Transverse colon (tissue), 4 donors: ENCODE measurements around the gene OR4K2. TPM values are rescaled to one million over a fixed set of nuclear protein-coding genes. Genes with fewer than 3 reads are reported as not detected.
"Not testable (repeated sequence)": the region's sequence is repeated elsewhere in the genome, so short reads cannot be mapped to it uniquely, and the experiment has no call there.

Source experiments
- DNase-seq: peaks from one replicate; pipeline ENCODE4 v3.0.0-alpha.2; 2019
- H3K27ac ChIP-seq, 4 donors: fragments of 200-600 bp; sonication (generic); 2 replicates each; pipeline ENCODE4 v1.5.1; 2016 to 2018; ENCODE audit warnings: inconsistent platforms in 4 of 4
- H3K27me3 ChIP-seq: fragments of 200-600 bp; sonication (generic); 2 replicates; pipeline ENCODE4 v1.5.1; 2017; ENCODE audit warnings: inconsistent platforms
- H3K36me3 ChIP-seq, 4 donors: fragments of 200-600 bp; sonication (generic); 2 replicates each; pipeline ENCODE4 v1.5.1; 2017 to 2019; ENCODE audit warnings: inconsistent platforms in 4 of 4
- H3K4me1 ChIP-seq, 4 donors: fragments of 200-600 bp; sonication (generic); 2 replicates each; pipeline ENCODE4 v1.5.1; 2017 to 2020; ENCODE audit warnings: inconsistent platforms in 4 of 4
- H3K4me3 ChIP-seq, 4 donors: fragments of 200-600 bp; sonication (generic); 1 replicate in 1 of 4; 2 replicates in 3 of 4; pipeline versions ENCODE4 v1.5.1 to v1.6.1; 2017 to 2019; ENCODE audit warnings: inconsistent platforms in 4 of 4
- H3K9me3 ChIP-seq, 2 donors: fragments of 200-600 bp; sonication (generic); 2 replicates each; pipeline ENCODE4 v1.5.1; 2017 to 2019; ENCODE audit warnings: inconsistent platforms in 2 of 2
- CTCF ChIP-seq, 5 experiments: fragments of 200-600 bp in 3 of 5; fragments of 450-650 bp in 2 of 5; sonication (generic) in 3 of 5; IDR thresholded peaks; 1 replicate in 2 of 5; 2 replicates in 3 of 5; pipeline ENCODE4 v1.5.1; 2016 to 2017; ENCODE audit warnings: antibody characterized with exemption in 5 of 5, inconsistent platforms in 3 of 5, mild to moderate bottlenecking in 2 of 5, moderate library complexity in 1 of 5
- EP300 ChIP-seq: sonication (generic); formaldehyde crosslinking; IDR thresholded peaks from one replicate; pipeline ENCODE4 v1.6.1; 2017; ENCODE audit warnings: antibody characterized with exemption, low read depth
- POLR2A ChIP-seq: fragments of 450-650 bp; IDR thresholded peaks from one replicate; pipeline ENCODE4 v1.6.1; 2016; ENCODE audit warnings: antibody characterized with exemption, mild to moderate bottlenecking, moderate library complexity
- POLR2AphosphoS5 ChIP-seq, 3 donors: sonication (generic); formaldehyde crosslinking; IDR thresholded peaks; one replicate each; pipeline ENCODE4 v1.6.1; 2016; ENCODE audit warnings: antibody characterized with exemption in 3 of 3
- whole genome bisulfite sequencing, 2 donors: methylation state at CpG; one replicate each; pipeline ENCODE4 v1.1.5; 2018; ENCODE audit warnings: low coverage in 1 of 2; 5-methylcytosine and 5-hydroxymethylcytosine counted together
- in situ Hi-C, 4 donors: fragments of 200-750 bp; cut with MboI; loops; one replicate each; pipeline versions ENCODE4 v1.15.0 to v1.15.1; 2017; ENCODE audit warnings: low sequenced_read_pairs in 3 of 4, low pct_ligation_motif_present in 1 of 4, low pct_unique_long_range_greater_than_20kb in 1 of 4
- intact Hi-C: fragments of 100-400 bp; cut with DNase I; formaldehyde crosslinking; loops from one replicate; pipeline ENCODE4 v1.15.1; 2023; ENCODE audit warnings: low total_unique reads
- total RNA-seq, 4 donors: library from RNA; depleted of rRNA; stranded (reverse); fragments of >200 nt; gene quantifications; one replicate each; pipeline ENCODE4 v1.1.0, GENCODE V29; 2016

Gene OR4K2
- total RNA-seq, result not detected

DNA sequence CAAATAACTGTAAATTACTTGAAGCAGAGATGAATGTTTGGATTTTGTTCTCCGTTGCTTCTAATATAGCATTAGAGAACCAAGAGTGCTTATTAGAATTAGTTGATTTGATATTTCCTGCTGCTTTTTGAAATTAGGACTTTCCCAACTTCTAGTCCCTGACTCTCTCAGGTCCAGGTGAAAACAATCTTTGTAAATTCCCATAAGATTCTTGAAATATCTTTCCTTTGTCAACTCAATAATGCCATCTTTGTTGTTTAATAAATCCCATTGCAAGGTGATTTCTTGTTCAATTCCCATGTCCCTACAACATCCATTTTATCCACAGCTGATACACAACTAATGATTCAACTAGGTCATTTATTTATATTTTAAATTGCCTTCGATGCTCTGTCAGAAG, at the start of gene OR4K2:
OR4K2 (plus strand) TSS at position 301 of the 400 bp plus-strand sequence. CDS start 1,126 bp downstream, outside the sequence.
- intact Hi-C loops (no loop called here), in situ Hi-C loops (no loop called here)
- Histone ChIP-seq H3K36me3 (no peaks in the 10 kb centered on the region), H3K4me3 (no peak within 1 kb of the TSS), H3K9me3 (no peaks in the 10 kb centered on the region), H3K4me1 (no peaks in the 10 kb centered on the region), H3K27me3 (no peaks in the 10 kb centered on the region), H3K27ac (no peak within 1 kb of the TSS)
- no peak for TF ChIP-seq POLR2A
- TF ChIP-seq POLR2AphosphoS5 (IDR thresholded peaks at IDR 0.05), result no peak
- no peak for TF ChIP-seq CTCF (IDR thresholded peaks at IDR 0.05)
- no peak for TF ChIP-seq EP300
- 43 to 72% methylated on average over 2 of the region's 2 CpGs for WGBS, 2 donors
- no peak for DNase-seq

GRCh38 chr14:19827626-19828244, 47.2 kb upstream of the OR4K2 start:
- intact Hi-C loops, H3K27me3 ChIP-seq, DNase-seq, H3K36me3 ChIP-seq, H3K4me1 ChIP-seq, H3K4me3 ChIP-seq, H3K9me3 ChIP-seq, H3K27ac ChIP-seq, in situ Hi-C loops: not testable (repeated sequence)
- WGBS, 2 donors, result 71 to 72% methylated on average over 5 to 12 of the region's 12 CpGs

DNA sequence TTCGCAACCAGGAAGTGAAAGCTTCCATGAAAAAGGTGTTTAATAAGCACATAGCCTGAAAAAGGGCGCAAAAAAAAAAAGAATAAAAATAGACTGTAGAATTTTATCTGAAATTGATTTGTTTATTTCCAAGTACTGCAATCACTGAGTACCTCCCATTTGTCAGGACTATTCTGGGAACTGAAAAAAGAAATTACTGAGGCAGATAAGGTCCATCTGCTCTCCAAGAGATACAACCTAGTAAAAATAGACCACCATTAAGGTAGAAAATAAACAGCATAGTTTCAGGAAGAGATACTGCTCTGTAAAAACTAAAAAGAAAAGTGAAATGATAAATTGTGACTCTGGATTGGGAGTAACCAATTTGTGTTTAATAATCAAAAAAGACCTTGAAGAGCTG, 46.6 kb upstream of the OR4K2 start:
- H3K36me3 ChIP-seq, result no peaks in the 10 kb centered on the region
- DNase-seq, result no peak
- in situ Hi-C loops (no loop called here), intact Hi-C loops (no loop called here)
- WGBS, 2 donors, result 75 to 94% methylated on average over 2 of the region's 2 CpGs
- H3K4me3 ChIP-seq, result no peak overlapping the region
- H3K9me3 ChIP-seq, result peaks cover 0 to 10% of the 10 kb centered on the region in 2 donors
- TF ChIP-seq POLR2A, result no peak
- no peak for TF ChIP-seq EP300
- no peak for TF ChIP-seq CTCF (IDR thresholded peaks at IDR 0.05)
- TF ChIP-seq POLR2AphosphoS5 (IDR thresholded peaks at IDR 0.05), result no peak
- no peaks in the 10 kb centered on the region for H3K27me3 ChIP-seq
- H3K4me1 ChIP-seq, result no peaks in the 10 kb centered on the region
- H3K27ac ChIP-seq, result no peak overlapping the region

DNA sequence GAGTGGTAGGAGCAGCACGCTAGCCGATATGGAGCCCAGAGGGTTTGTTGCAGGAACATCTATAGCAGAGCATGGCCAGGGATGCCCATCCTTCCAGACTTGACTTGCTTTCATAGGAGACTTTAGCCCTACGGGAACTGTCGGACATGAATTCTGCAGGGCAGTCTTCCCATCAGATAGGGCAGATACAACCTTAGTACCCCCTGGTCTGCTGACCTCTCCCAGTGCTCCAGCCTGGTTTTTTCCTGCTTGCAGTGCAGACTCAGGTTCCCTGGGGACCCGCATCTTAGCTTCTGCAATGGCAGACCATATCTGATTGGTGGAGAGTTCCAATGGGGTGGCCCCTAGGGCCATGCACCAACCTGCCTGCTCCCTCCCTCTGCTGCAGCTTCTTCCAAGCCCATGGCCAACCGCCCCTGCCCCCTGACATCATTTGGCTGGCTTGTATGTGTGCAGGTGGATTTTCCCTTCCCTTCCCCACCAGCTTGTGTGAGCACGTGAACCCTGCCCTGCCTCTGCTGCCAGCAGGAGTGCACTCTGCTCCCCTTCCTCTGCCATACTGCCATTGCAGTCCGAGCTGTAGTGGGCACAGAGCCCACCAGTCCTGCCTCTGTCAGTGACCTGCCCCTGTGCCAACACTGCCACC, 40.6 kb upstream of the OR4K2 start:
- H3K4me1 ChIP-seq, DNase-seq, H3K4me3 ChIP-seq, H3K27ac ChIP-seq, in situ Hi-C loops, intact Hi-C loops, H3K36me3 ChIP-seq, H3K27me3 ChIP-seq: not testable (repeated sequence)
- peaks cover 0 to 32% of the 10 kb centered on the region in 2 donors for H3K9me3 ChIP-seq
- 71 to 84% methylated on average over 2 to 8 of the region's 8 CpGs for WGBS, 2 donors

- H3K9me3 ChIP-seq, result peaks cover 0 to 40% of the 10 kb centered on the region in 2 donors
- intact Hi-C loops, result no loop called here
- no peak for DNase-seq
- no peaks in the 10 kb centered on the region for H3K27me3 ChIP-seq
- TF ChIP-seq POLR2AphosphoS5 (IDR thresholded peaks at IDR 0.05) (no peak), POLR2A (no peak), CTCF (IDR thresholded peaks at IDR 0.05) (no peak), EP300 (no peak)
- in situ Hi-C loops, result no loop called here
- H3K4me3 ChIP-seq, result no peak overlapping the region
- no peak overlapping the region for H3K27ac ChIP-seq
- no peaks in the 10 kb centered on the region for H3K36me3 ChIP-seq
- H3K4me1 ChIP-seq, result no peaks in the 10 kb centered on the region
These were observed 36.5 kb upstream of the OR4K2 start for GRCh38 chr14:19838433-19838832.
